Kasumi-1 (cell line): Measurements from ENCODE around the gene PDHA1.

ENCODE experiments used
- DNase-seq, 2 experiments: peaks; one replicate each; lab custom pipeline; 2025; lab: John Stamatoyannopoulos, UW

PDHA1 gene

GRCh38 chrX:19343535-19344408 is at the start of gene PDHA1:
Gene PDHA1 (plus strand): TSS chrX:19343927. CDS start chrX:19344038, 111 bp downstream.
- DNase-seq = peak; percentile 80 to 81

- DNase-seq = no peak
Observed at GRCh38 chrX:19303256-19303880, 40.4 kb upstream of the PDHA1 start.

- no peak for DNase-seq
Observed at GRCh38 chrX:19326567-19326966, 17.2 kb upstream of the PDHA1 start.

DNA sequence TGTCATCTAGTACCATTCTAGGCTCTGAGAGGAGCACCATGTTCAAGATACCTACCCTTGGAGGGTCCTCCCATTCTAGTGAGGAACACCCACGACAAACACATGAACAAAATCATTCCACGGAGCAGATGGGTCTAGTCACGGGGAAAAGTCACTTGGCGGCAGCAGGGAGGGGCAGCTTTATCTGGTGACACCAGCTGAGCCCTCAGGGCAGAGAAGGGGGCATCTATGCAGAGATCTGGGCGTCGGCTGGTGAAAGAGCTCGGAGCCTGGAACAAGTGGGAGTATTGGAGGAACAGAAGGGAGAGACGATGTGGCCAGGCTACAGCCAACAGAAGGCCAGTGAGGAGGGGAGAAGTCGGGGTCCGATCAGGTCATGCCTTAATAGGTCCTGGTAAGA is 11.9 kb upstream of the PDHA1 start:
- DNase-seq = no peak

- no peak for DNase-seq
Observed at GRCh38 chrX:19332983-19333382, 10.7 kb upstream of the PDHA1 start.

GRCh38 chrX:19334945-19335626 is 8.6 kb upstream of the PDHA1 start:
- DNase-seq = peak; percentile 61 to 68

GRCh38 chrX:19342331-19342906 is 1.3 kb upstream of the PDHA1 start:
- no peak for DNase-seq

DNA sequence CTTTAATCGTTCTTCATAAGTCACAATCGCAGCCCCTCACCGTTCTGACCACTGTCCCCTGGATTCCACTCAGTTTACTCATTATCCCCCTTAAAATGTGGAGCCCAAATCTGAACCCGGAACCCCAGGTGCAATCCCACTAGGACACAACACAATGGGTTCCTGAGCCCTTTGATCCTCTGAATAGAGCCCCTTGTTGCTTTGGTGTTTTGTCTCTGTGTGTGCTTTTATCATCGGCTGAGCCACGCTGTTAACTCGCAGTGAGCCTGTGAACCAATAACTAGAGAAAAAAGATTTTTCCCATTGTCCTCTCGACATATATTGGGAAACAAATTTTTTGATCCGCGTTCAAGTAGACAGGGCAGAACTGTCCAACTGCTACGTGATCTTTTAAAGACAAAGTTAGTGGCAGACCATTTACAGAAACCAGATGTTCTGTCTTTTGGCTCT is 617 bp upstream of the PDHA1 start:
- DNase-seq = no peak

DNA sequence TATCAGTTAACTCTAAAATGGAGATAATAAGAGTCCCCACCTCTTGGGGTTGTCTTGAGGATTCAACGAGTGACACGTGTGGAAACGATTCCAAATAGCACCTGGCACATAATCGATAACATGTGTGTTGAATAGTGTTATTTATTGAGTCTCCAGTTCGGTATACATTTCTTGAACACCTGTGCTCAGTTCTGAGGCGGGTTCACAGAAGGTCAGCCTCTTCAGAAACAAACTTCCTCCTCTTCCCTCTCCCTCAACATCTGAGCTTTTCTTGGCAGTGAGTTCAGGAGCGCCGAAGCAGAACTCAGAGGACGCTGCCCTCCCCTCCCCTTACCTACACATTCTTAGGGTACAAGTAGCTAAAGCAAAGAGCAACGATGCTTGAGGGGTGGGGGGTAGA is 934 bp downstream of the PDHA1 start:
- DNase-seq = peak in 1 of 2 experiments; percentile 11

GRCh38 chrX:19347916-19348315 is 4.2 kb downstream of the PDHA1 start:
- no peak for DNase-seq

- no peak for DNase-seq
Observed at GRCh38 chrX:19349264-19349663, 5.5 kb downstream of the PDHA1 start.

DNA sequence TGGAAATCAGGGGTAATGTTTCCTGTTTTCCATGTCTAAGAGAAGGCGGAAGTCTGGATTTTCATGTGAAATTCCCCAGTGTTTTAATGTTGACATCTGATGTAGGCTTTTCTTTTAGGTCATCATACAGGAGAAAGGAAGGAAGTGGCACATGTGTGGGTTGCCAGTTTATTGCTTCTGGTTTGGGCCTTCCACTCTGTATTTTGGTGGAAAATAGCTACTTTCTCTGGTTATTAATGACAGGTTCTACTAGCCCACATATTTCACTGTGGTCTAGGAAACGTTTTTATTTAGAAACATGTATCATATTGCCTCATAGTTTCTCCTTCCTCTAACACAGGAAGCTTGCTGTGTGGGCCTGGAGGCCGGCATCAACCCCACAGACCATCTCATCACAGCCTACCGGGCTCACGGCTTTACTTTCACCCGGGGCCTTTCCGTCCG is 7.2 kb downstream of the PDHA1 start:
- peak; percentile 70 to 74 for DNase-seq

- DNase-seq = no peak
Observed at GRCh38 chrX:19354625-19355024, 10.9 kb downstream of the PDHA1 start.

DNA sequence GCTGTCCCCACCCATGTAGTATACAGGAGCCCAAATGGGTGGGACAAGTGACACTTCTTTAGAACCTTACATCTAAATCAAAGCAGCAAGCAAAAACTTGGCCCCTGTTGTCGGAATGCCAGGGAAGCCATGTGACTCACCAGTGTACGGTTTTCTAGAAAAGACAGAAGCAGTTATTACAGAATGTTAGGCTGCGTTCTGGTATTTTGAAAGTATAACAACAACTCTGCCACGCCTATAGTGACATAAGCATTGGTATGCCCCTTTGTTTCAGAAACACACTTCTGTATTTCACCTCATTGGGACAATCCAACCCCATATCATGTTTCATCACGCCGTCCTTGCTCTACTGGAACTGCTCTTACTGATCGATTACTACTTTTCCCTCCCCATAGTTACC is 14.8 kb downstream of the PDHA1 start:
- DNase-seq = no peak

GRCh38 chrX:19360903-19361302 is 17.2 kb downstream of the PDHA1 start:
- DNase-seq = no peak

DNA sequence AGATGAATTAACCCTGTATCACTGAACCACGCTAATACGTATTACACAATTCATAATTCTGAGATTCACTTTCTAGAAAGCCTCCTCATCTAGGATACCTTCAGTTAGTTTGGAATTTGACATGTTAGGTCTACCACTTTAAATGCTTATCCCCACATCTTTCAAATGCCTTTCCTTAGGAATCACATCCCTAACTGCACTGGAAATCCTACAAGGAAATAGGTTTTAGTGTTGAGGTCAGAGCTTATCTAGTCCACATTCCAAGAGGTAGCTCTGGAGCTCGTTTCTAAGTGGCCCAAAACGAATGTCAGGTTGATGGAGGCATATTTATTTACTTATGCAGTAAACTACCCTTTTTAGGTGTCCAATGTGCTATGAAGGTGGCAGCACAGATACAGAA is 18.0 kb downstream of the PDHA1 start:
- no peak for DNase-seq

DNA sequence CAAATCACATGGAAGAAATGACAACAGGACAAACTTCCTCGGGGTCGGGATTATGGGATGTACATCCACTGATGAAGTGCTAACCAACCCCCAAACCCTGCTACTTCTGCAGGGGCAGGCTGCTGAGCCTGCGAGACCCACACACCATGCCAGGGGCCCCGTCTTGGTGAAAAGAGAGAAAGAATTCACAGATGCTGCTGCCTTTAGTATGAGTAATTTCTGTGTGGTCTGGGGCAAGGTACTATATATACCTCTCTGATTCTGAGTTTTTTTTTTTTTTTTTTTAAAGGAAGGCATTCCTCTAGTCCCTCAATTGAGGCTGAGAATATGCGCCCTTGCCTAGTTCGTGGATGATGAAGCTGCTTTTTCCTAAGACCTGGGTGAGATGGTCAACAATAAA is 24.8 kb downstream of the PDHA1 start:
- no peak for DNase-seq

DNA sequence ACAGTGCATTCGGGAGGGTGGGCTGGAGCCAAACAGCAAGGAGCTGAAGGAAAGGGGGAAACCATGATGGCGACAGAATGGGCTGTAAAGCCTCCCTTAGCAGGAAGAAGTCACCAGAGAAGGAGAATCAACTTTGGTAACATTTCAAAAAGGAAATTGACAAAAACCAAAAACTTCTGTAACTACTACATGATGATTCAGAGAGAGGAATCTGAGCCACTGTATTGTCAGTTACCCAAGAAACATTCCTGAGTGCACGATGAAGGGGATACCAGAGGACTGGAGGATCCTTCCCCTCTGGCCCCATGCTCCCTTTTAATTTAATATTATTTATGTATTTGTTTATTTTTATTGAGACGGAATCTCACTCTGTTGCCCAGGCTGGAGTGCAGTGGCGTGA is 26.3 kb downstream of the PDHA1 start:
- DNase-seq = no peak

DNA sequence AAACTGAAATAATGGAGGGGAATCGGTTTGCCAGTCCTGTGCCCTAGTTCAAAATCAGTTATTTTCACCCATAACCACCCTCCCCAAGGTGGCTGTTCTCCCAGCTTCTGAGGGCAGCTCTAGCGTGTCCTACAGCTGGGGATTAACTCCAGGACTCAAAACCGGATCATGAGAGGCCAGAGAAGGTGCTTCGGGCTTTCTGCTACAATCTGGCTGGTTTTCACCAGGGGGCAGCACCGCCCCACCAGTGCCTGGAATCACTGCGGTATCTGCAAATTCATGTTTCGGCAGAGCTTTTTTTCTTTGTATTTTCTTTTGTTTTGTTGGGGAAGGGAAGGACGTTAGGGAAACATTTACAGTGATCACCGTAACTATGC is 28.4 kb downstream of the PDHA1 start:
- DNase-seq = peak; percentile 48 to 49

GRCh38 chrX:19372547-19373331 is 29.0 kb downstream of the PDHA1 start:
- peak; percentile 1 to 30 for DNase-seq

DNA sequence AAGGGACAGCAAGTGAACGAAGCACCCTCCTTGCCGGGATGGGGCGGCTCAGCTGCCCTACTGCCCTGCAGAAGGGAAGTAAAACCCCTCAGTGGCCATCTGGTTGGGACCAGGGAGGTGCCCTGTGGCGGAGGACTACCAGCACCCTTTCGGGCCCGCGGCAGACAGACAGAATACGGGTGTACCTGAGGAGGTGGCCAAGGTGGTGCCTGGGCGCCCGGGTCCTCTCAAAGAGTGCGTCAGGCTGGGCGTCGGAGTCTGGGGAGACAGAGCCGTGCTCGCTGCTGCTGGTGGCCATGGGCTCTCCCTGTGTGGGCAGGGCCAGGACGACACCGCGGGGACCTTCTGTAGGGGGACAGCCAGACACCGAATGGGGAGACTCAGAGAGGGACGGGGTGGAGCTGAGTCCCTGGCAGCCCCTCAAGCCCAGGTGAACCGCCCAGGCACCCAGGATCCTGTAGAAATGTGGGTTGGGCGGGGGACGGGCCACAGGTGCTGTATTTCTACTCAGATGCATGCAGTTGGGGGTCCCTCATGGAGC is 29.7 kb downstream of the PDHA1 start:
- DNase-seq = no peak
